ENCODE results near the gene PIGU.

- TF ChIP-seq, protein P1, sequence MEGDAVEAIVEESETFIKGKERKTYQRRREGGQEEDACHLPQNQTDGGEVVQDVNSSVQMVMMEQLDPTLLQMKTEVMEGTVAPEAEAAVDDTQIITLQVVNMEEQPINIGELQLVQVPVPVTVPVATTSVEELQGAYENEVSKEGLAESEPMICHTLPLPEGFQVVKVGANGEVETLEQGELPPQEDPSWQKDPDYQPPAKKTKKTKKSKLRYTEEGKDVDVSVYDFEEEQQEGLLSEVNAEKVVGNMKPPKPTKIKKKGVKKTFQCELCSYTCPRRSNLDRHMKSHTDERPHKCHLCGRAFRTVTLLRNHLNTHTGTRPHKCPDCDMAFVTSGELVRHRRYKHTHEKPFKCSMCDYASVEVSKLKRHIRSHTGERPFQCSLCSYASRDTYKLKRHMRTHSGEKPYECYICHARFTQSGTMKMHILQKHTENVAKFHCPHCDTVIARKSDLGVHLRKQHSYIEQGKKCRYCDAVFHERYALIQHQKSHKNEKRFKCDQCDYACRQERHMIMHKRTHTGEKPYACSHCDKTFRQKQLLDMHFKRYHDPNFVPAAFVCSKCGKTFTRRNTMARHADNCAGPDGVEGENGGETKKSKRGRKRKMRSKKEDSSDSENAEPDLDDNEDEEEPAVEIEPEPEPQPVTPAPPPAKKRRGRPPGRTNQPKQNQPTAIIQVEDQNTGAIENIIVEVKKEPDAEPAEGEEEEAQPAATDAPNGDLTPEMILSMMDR (IDR thresholded peaks at IDR 0.05): no peak
- TF ChIP-seq POLR2AphosphoS5 (IDR thresholded peaks at IDR 0.05) (no peak), EP300 (IDR thresholded peaks at IDR 0.05) (no peak)
Observed at GRCh38 chr20:34542439-34542838, 134.5 kb downstream of the PIGU start.
